Measurements from ENCODE around the gene FIP1L1.

GRCh38 chr4:53371843-53372521, 5.5 kb upstream of the FIP1L1 start:
- TF ChIP-seq CTCF (IDR thresholded peaks at IDR 0.05; ENCODE audit: poor library complexity, severe bottlenecking) (no peak), REST (IDR thresholded peaks at IDR 0.05; ENCODE audit: borderline replicate concordance) (no peak), EP300 (conservative IDR thresholded peaks at IDR 0.05; ENCODE audit: poor library complexity, severe bottlenecking) (no peak), POLR2AphosphoS5 (IDR thresholded peaks at IDR 0.05) (no peak), EZH2 (IDR thresholded peaks at IDR 0.05; ENCODE audit: borderline replicate concordance, insufficient read depth, low read length, poor library complexity, severe bottlenecking) (no peak), TAF1 (IDR thresholded peaks at IDR 0.05; ENCODE audit: low read depth) (no peak), MXI1 (conservative IDR thresholded peaks at IDR 0.05; ENCODE audit: poor library complexity, severe bottlenecking) (no peak), SMC3 (conservative IDR thresholded peaks at IDR 0.05; ENCODE audit: poor library complexity) (no peak)
